GM18867 (cell line): ENCODE results near the gene SLC28A2.
"Not testable (repeated sequence)": the region's sequence is repeated elsewhere in the genome, so short reads cannot be mapped to it uniquely, and the experiment has no call there.

Experiments used
- ATAC-seq: cut with Tn5 transposase; IDR thresholded peaks from one replicate; pipeline ENCODE4 v1.9.1; 2021; ENCODE audit warnings: mild to moderate bottlenecking, moderate library complexity; ENCODE audit not compliant: unreplicated experiment

The SLC28A2 gene

GRCh38 chr15:45251888-45252287, at the start of gene SLC28A2:
TSS of gene SLC28A2 (plus strand) at chr15:45252234. CDS start at chr15:45253216, 982 bp downstream.
- ATAC-seq = no peak

GRCh38 chr15:45203182-45203581, 48.9 kb upstream of the SLC28A2 start:
- ATAC-seq = no peak

GRCh38 chr15:45205192-45205591, 46.8 kb upstream of the SLC28A2 start:
- no peak for ATAC-seq

GRCh38 chr15:45212493-45212892, 39.5 kb upstream of the SLC28A2 start:
- no peak for ATAC-seq

- ATAC-seq = no peak
Observed at GRCh38 chr15:45221053-45221599, 30.9 kb upstream of the SLC28A2 start.

- ATAC-seq = no peak
Observed at GRCh38 chr15:45221967-45222366, 30.1 kb upstream of the SLC28A2 start.

- no peak for ATAC-seq
Observed at GRCh38 chr15:45224621-45225217, 27.3 kb upstream of the SLC28A2 start.

- no peak for ATAC-seq
Observed at GRCh38 chr15:45225506-45226273, 26.3 kb upstream of the SLC28A2 start.

- ATAC-seq = no peak
Observed at GRCh38 chr15:45228931-45229330, 23.1 kb upstream of the SLC28A2 start.

GRCh38 chr15:45230245-45230965, 21.6 kb upstream of the SLC28A2 start:
- ATAC-seq = no peak

GRCh38 chr15:45231132-45231531, 20.9 kb upstream of the SLC28A2 start:
- ATAC-seq = no peak

- ATAC-seq = no peak
Observed at GRCh38 chr15:45231864-45232562, 20.0 kb upstream of the SLC28A2 start.

GRCh38 chr15:45234562-45235235, 17.3 kb upstream of the SLC28A2 start:
- ATAC-seq = no peak

- ATAC-seq = not testable (repeated sequence)
Observed at GRCh38 chr15:45236806-45237205, 15.2 kb upstream of the SLC28A2 start.

GRCh38 chr15:45242289-45242688, 9.7 kb upstream of the SLC28A2 start:
- ATAC-seq = no peak

- no peak for ATAC-seq
Observed at GRCh38 chr15:45249125-45249780, 2.8 kb upstream of the SLC28A2 start.

- ATAC-seq = no peak
Observed at GRCh38 chr15:45253330-45253729, 1.3 kb downstream of the SLC28A2 start.

- ATAC-seq = no peak
Observed at GRCh38 chr15:45254405-45254804, 2.4 kb downstream of the SLC28A2 start.

GRCh38 chr15:45254824-45255223, 2.8 kb downstream of the SLC28A2 start:
- not testable (repeated sequence) for ATAC-seq

- no peak for ATAC-seq
Observed at GRCh38 chr15:45259796-45260195, 7.8 kb downstream of the SLC28A2 start.
